Measurements from ENCODE around the gene GABRP.

DNA sequence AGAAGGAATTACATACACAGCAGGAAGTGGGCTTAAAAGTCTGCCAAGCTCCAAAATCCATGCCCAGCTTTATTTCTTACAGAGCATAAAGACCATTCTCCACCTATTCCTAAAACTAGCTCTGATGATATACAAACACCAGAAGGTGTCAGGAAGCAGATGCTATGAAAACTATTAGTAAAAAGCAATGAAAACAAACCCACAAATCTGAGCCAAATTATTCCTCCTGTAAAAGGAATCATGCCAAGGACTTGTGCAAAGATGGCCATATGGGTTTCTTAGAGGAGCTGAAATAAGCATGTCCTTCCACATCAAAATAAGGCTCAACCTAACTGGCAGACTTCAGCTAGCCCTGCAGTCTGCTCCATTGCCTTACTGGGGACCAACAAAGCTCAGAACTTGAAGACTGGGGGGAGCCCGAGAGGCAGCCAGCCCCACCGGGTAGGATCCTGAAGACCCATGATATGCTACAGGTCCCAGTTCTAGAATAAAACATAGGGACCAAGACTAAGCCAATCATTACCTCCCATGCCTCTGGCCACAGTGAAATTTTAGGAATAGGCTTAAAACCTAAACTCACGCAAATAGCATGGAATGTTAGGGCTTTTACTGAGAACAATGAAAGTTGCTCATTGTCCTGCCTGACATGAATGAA is 42.8 kb upstream of the GABRP start:
- TF ChIP-seq, protein P1, sequence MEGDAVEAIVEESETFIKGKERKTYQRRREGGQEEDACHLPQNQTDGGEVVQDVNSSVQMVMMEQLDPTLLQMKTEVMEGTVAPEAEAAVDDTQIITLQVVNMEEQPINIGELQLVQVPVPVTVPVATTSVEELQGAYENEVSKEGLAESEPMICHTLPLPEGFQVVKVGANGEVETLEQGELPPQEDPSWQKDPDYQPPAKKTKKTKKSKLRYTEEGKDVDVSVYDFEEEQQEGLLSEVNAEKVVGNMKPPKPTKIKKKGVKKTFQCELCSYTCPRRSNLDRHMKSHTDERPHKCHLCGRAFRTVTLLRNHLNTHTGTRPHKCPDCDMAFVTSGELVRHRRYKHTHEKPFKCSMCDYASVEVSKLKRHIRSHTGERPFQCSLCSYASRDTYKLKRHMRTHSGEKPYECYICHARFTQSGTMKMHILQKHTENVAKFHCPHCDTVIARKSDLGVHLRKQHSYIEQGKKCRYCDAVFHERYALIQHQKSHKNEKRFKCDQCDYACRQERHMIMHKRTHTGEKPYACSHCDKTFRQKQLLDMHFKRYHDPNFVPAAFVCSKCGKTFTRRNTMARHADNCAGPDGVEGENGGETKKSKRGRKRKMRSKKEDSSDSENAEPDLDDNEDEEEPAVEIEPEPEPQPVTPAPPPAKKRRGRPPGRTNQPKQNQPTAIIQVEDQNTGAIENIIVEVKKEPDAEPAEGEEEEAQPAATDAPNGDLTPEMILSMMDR (IDR thresholded peaks at IDR 0.05; ENCODE audit: low read depth, low read length): no peak
- TF ChIP-seq POLR2A (IDR thresholded peaks at IDR 0.05; ENCODE audit: extremely low read depth, insufficient read length) (no peak), MYC (IDR thresholded peaks at IDR 0.05; ENCODE audit: low read depth, low read length) (no peak)
- TF ChIP-seq, protein P2, sequence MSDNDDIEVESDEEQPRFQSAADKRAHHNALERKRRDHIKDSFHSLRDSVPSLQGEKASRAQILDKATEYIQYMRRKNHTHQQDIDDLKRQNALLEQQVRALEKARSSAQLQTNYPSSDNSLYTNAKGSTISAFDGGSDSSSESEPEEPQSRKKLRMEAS (IDR thresholded peaks at IDR 0.05; ENCODE audit: low read depth, low read length): no peak
